Measurements from ENCODE around the gene TBXAS1.

Gene TBXAS1

GRCh38 chr7:140000666-140001268 lies 171.7 kb downstream of the TBXAS1 start:
- DNase-seq (ENCODE audit: low read depth in 2 of 2) = no peak

- peak in 1 of 2 donors; percentile 23 for DNase-seq (ENCODE audit: low read depth in 2 of 2)
These were observed 174.9 kb downstream of the TBXAS1 start for GRCh38 chr7:140003913-140004382.

GRCh38 chr7:140004672-140005071 lies 175.6 kb downstream of the TBXAS1 start:
- no peak for DNase-seq (ENCODE audit: low read depth in 2 of 2)

- no peak for DNase-seq (ENCODE audit: low read depth in 2 of 2)
These were observed 176.3 kb downstream of the TBXAS1 start for GRCh38 chr7:140005341-140005740.

GRCh38 chr7:140005754-140006503 lies 176.9 kb downstream of the TBXAS1 start:
- DNase-seq (ENCODE audit: low read depth in 2 of 2) = no peak

- no peak for DNase-seq (ENCODE audit: low read depth in 2 of 2)
These were observed 177.5 kb downstream of the TBXAS1 start for GRCh38 chr7:140006600-140006999.

GRCh38 chr7:140007051-140007690 lies 178.1 kb downstream of the TBXAS1 start:
- DNase-seq (ENCODE audit: low read depth in 2 of 2) = no peak

GRCh38 chr7:140008755-140009610 lies 179.9 kb downstream of the TBXAS1 start:
- no peak for DNase-seq (ENCODE audit: low read depth in 2 of 2)

GRCh38 chr7:140009735-140010134 lies 180.7 kb downstream of the TBXAS1 start:
- DNase-seq (ENCODE audit: low read depth in 2 of 2) = no peak

GRCh38 chr7:140010194-140010895 lies 181.3 kb downstream of the TBXAS1 start:
- DNase-seq (ENCODE audit: low read depth in 2 of 2) = no peak

GRCh38 chr7:140013676-140014075 lies 184.6 kb downstream of the TBXAS1 start:
- DNase-seq (ENCODE audit: low read depth in 2 of 2) = no peak

- no peak for DNase-seq (ENCODE audit: low read depth in 2 of 2)
These were observed 185.1 kb downstream of the TBXAS1 start for GRCh38 chr7:140014123-140014522.

GRCh38 chr7:140015471-140015970 lies 186.5 kb downstream of the TBXAS1 start:
- DNase-seq (ENCODE audit: low read depth in 2 of 2) = no peak

GRCh38 chr7:140016540-140016939 lies 187.5 kb downstream of the TBXAS1 start:
- no peak for DNase-seq (ENCODE audit: low read depth in 2 of 2)

- DNase-seq (ENCODE audit: low read depth in 2 of 2) = no peak
These were observed 188.0 kb downstream of the TBXAS1 start for GRCh38 chr7:140017034-140017433.

GRCh38 chr7:140017543-140017942 lies 188.5 kb downstream of the TBXAS1 start:
- no peak for DNase-seq (ENCODE audit: low read depth in 2 of 2)

- no peak for DNase-seq (ENCODE audit: low read depth in 2 of 2)
These were observed 189.3 kb downstream of the TBXAS1 start for GRCh38 chr7:140018125-140019043.

- no peak for DNase-seq (ENCODE audit: low read depth in 2 of 2)
These were observed 190.1 kb downstream of the TBXAS1 start for GRCh38 chr7:140019172-140019571.

GRCh38 chr7:140019606-140020005 lies 190.5 kb downstream of the TBXAS1 start:
- DNase-seq (ENCODE audit: low read depth in 2 of 2) = no peak

- no peak for DNase-seq (ENCODE audit: low read depth in 2 of 2)
These were observed 192.5 kb downstream of the TBXAS1 start for GRCh38 chr7:140021603-140022002.

Data from stimulated activated CD4-positive, alpha-beta T cell treated with anti-CD3 and anti-CD28 coated beads, Interleukin-1b, Interleukin-23, amount 100 ng/mL, for 4 hours (primary cell).